ENCODE results near the gene ATP2B3.

DNA sequence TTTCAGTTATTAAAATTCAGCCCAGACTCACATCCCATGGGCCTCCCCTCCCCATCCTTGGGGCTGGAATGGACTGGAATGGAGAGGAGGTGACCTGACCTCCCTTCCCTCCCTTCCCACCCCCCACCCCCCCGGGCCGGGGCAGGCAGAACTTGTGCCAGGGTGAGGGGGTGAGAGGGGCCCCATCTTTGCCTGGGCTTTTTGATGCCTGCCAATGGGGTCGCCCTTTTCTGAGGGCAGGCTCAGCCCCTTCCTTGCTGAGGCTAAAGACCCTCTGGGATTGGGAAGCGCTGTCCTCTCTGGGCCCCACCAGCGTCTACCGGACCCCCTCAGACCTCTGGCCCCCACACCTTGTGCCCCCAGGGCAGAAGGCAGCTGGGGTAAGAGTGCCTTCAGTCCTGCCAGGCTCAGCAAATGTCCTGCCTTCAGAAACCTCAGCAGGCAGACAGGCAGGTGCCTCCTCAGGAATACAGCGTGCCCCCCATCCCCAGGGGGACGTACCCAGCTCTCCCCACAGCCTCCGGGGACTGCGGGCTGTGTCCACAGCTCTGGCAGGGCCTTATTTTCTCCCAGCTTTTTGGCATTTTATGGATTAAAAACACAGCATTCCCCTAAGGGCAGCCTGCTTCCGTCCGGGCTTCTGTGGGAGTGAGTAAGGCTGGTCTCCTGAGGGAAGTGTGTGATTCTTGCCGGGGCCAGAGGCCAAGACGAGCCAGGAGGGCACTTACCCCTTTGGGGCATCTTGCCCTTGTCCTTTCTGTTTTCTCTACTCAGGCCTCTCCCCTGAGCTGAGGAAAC lies 94.1 kb downstream of the ATP2B3 start:
- no peak for TF ChIP-seq POLR2A (IDR thresholded peaks at IDR 0.05)
- TF ChIP-seq, protein P1, sequence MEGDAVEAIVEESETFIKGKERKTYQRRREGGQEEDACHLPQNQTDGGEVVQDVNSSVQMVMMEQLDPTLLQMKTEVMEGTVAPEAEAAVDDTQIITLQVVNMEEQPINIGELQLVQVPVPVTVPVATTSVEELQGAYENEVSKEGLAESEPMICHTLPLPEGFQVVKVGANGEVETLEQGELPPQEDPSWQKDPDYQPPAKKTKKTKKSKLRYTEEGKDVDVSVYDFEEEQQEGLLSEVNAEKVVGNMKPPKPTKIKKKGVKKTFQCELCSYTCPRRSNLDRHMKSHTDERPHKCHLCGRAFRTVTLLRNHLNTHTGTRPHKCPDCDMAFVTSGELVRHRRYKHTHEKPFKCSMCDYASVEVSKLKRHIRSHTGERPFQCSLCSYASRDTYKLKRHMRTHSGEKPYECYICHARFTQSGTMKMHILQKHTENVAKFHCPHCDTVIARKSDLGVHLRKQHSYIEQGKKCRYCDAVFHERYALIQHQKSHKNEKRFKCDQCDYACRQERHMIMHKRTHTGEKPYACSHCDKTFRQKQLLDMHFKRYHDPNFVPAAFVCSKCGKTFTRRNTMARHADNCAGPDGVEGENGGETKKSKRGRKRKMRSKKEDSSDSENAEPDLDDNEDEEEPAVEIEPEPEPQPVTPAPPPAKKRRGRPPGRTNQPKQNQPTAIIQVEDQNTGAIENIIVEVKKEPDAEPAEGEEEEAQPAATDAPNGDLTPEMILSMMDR (IDR thresholded peaks at IDR 0.05 in 4 of 5, conservative IDR thresholded peaks at IDR 0.05 in 1 of 5), result no peak
